T-helper 22 cell (primary cell): Measurements from ENCODE around the gene HS6ST3.

Experiments used
- DNase-seq: peaks from one replicate; pipeline ENCODE4 v3.0.0-alpha.2; 2020; ENCODE audit warnings: low read depth

The HS6ST3 gene

DNA sequence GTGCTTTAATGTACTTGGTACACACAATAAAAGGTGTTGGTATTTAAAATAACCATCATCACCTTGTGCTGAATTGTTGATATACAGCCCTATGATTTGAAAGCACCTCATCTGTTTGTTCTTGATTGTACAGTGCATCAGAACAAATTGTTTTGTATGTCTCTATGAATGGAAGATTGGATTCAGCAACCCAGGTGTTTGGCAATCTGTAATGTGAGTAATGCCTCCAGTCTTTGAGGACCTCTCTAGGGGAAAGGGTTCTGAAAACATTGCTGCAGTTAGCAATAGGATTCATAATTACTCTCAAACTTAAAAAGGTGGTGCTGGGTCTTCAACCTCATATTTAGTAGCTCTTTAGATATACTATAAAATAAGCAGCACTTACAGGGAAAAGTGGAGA lies 562.6 kb downstream of the HS6ST3 start:
- no peak for DNase-seq

DNA sequence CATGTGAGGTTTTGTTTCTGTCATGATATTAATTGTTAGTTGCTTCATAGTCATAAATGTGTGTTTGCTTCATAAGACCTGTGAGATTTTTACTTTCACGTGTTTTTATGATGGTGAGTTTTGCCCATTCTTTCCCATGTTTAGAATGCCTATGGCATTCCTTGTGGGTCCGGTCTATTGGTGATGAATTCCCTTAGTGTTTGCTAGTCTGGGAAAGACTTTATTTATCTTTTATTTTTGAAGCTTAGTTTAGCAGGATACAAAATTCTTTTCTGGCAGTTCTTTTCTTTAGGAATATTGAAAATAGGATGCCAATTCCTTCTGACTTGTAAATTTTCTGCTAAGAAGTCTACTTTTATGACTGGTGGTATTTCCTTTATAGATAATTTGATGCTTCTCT lies 571.7 kb downstream of the HS6ST3 start:
- DNase-seq = no peak

DNA sequence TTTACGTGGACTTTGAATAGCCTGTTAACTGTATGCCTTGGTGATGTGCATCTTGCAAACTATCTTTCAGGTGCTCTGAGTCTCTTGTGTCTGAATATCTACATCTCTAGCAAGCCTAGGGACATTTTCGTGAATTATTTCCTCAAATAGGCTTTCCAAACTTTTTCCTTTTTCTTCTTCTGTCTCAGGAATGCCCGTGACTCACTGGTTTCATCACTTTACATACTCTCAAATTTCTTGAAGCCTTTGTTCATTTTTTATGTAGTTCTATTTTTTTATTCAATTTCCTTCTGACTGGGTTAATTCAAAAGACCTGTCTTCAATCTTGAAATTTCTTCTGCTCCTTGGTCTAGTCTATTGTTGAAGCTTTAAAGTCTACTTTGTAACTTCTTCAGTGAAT lies 572.1 kb downstream of the HS6ST3 start:
- no peak for DNase-seq

- no peak for DNase-seq
Measured at GRCh38 chr13:96667294-96668018, 577.5 kb downstream of the HS6ST3 start.

GRCh38 chr13:96671073-96671472 lies 581.2 kb downstream of the HS6ST3 start:
- DNase-seq = no peak

DNA sequence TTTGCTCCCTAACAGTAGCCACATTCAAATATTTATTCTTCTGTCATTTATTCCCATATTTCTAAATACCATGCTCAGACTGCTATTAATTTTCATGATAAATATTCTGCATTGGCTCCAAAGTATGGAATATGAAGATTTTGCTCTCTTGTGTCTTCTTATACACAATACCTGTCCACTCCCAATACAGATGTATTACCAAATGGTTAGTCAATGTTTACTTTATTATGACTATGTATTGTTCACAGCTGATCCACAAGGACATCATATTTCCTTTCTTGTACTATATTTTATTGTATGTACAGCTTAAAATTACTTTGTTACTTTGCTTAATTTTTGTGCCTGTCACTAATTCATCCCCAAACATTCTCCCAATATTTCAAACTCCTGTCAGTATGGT lies 582.1 kb downstream of the HS6ST3 start:
- no peak for DNase-seq

GRCh38 chr13:96673825-96674224 lies 583.9 kb downstream of the HS6ST3 start:
- DNase-seq = no peak

DNA sequence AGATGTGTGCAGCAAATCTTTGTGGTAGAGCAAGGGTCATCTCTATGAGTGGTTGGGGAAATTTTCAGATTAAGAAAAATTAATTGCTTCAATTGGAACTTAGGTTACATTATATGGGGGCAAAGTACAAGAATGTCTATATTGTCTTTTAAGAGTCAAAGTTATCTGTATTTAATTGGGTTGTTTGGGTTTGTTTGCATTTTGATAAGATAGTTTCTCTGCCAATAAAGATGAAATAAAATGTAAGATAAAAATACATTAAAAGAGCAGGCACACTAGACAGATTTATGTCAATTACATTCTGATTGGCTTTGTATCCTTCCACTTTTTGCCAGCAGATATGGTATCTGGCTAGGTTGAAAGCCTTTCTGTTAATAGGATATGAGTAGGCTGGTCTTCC lies 587.1 kb downstream of the HS6ST3 start:
- no peak for DNase-seq

- no peak for DNase-seq
Measured at GRCh38 chr13:96678801-96679200, 588.9 kb downstream of the HS6ST3 start.

DNA sequence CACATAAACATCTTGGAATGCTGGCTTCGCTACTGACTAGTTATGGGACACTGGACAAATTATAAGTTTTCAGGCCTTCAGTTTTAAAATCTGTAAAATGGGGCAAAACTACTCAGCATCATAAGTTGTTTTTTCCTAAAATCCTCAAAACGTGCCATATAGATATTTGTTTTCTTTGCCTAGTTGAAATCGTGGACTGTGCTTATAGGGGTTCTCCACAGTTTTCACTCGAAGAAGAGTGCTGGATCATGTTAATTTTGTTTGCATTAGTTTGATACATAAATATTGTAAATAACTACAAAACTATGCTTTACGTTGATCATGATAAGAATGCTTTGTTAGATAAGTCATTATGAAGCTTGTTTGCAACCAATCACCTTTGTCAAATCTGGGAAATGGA lies 591.0 kb downstream of the HS6ST3 start:
- no peak for DNase-seq

GRCh38 chr13:96681766-96682165 lies 591.9 kb downstream of the HS6ST3 start:
- DNase-seq = no peak

DNA sequence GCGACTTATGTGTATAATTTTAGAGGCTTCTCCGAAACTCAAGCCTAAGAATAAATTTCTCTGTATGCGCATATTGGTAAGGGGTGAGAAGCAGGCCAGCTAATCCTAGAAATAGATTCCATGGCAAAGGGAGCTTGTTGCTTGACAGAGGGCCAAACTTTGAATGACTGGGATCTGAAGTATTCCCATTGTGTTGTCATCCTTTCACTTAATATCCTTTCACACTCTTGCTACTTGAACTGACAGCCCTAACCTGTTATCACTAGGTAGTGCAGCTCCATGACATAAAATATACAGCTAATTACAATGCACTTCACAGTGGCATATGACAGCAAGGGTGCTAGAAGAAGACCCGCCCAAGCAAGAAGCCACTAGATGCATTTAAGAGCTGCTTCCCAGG lies 594.6 kb downstream of the HS6ST3 start:
- DNase-seq = no peak

DNA sequence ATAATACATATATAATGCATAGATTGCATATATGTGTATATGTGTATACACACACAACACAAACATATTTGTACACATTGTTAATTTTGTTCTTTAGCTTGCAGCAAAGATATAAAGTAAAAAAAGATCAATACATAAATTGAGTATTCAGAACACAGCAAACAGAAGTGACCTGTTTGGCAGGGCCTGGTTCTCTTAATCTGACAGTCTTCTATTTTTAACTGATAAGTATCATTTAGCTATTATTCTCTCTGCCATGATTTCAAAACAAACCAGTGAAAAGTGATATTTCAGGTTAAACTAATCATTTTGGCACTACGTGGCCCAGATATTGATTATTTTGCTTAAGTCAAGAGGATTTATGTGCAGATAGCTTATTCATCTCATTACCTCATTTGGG lies 595.0 kb downstream of the HS6ST3 start:
- no peak for DNase-seq

DNA sequence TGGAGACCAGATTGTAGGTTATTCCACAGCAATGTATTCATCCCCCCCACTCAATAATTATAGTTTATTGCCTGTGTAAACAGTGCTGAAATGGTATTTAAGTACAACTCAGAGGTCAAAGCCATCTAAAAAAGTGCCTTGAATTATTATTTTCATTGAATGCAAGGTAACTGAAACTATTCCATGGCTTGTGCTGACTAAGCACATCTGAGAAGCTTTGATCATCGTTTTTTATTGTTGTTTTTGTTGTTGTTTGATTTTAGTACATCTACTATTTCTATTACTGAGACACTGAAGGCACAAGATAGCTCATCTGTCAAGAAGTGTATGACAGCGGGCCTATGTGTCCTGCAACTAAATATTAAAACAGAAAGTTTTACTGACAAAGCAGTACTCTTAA lies 596.4 kb downstream of the HS6ST3 start:
- DNase-seq = no peak

DNA sequence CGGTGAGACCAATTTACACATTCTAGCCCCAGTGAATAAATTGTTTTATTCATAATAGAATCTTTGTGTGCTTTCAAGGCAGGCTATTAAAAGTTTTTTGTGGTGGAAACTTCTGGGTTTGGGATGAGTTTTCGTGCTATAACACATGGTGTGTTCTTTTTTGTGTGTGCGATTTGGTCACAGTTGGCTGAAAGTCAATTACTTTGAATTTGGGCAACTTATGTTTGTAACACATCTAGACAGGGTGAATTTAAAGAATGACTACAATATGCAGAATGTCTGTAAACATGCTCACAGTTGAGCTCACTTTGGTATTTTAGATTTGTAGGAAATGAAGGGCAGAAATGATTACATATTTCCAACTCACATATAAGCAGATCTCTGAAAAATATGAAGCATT lies 597.3 kb downstream of the HS6ST3 start:
- no peak for DNase-seq

DNA sequence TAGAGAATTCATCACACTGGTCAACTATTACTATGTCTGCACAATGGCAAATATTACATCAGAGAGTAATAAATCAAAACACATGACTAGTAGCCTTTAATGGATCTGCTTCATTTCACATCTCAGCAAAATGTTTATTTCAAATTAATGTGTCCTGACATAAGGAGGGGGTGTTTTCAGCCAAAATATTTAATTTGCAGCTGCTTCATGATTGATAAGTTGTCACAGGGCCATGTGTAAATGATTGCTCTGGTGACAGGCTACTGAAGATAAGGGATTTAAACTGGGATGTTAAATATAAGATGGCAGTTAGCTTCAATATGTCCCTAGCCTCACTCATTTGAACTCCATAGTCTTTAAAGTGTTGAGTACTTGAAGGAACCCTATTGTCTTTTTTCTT lies 601.1 kb downstream of the HS6ST3 start:
- no peak for DNase-seq

- no peak for DNase-seq
Measured at GRCh38 chr13:96696389-96696900, 606.5 kb downstream of the HS6ST3 start.

GRCh38 chr13:96700657-96701056 lies 610.8 kb downstream of the HS6ST3 start:
- DNase-seq = no peak

DNA sequence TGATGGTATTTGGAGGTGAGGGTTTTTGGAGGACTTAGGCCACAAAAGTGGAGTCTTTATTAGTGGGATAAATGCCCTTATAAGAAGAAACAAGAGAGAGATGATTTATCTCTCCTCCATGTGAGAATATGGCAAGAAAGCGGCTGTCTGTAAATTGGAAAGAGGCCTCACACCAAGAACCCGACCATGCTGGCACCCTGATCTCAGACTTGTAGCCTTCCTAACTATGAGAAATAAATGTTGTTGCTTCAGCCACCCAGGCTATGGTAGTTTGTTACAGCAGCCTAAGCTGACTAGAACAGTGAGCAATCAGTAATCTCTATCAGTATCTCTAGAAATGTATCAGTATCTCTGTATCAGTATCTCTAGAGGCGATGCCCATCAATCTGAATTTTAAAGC lies 617.2 kb downstream of the HS6ST3 start:
- no peak for DNase-seq

- DNase-seq = no peak
Measured at GRCh38 chr13:96710166-96710862, 620.4 kb downstream of the HS6ST3 start.

- no peak for DNase-seq
Measured at GRCh38 chr13:96720446-96720845, 630.5 kb downstream of the HS6ST3 start.

DNA sequence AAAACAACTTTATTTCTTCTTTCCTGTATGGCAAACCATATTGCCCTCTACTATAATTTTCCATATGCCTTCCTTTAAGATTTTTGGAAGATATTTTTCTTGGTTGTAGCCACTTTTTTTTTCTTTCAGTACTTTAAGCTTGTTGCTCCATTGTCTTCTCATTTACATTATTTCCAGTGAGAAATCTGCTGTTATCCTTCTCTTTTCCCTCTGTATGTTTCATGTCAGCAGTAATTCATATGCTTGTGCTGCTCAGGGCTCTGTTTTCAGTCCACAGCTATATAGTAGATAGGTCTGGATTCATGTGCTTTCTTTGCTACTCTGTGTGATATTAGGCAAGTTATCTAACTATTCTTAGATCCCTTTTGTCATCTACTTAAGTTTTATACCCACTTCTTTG lies 636.7 kb downstream of the HS6ST3 start:
- no peak for DNase-seq

DNA sequence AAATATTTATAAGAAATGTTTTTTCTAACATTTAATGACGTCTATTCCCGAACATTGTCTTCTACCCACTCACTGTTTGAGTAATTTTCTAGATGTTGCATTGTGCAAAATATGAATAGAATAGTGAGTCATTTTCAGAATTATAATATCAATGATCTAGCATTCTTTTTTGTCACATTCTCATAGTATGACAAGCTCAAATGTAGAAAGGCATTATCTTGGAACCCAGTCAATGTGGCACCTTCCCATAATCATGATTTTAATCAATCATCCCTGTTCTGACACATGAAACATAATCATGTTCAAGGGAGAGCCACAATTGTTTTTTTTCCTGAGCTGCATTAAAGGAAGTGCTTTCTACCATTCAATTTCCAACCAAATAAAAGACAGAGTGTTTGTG lies 638.6 kb downstream of the HS6ST3 start:
- no peak for DNase-seq

DNA sequence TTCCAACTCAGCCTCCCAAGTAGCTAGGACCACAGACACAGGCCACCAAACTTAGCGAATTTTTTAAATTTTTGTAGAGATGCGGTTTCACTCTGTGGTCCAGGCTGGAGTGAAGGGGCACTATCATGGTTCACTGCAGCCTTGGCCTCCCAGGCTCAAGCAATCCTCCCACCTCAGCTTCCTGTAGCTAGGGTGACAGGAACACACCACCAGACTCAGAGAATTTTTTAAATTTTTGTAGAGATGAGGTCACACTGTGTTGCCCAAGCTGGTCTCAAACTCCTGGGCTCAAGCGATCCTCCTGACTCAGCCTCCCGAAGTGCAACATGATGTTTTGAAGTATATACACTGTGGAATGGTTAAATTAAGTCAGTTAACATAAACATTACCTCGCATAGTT lies 640.8 kb downstream of the HS6ST3 start:
- no peak for DNase-seq
